ENCODE data around the gene PRMT1. TPM values are rescaled to one million over a fixed set of nuclear protein-coding genes. Genes with fewer than 3 reads are reported as not detected.

Gene PRMT1
- total RNA-seq, 1 donor from 2014 or later: 156 TPM

GRCh38 chr19:49687150-49687549, 10.1 kb downstream of the PRMT1 start:
- intact Hi-C loops (cut with DNase I): no loop called here
- Histone ChIP-seq H3K36me3 (peaks cover 0 to 46% of the 10 kb centered on the region in 2 donors), H3K9me3 (no peaks in the 10 kb centered on the region), H3K4me3 (no peak overlapping the region), H3K27ac (no peak overlapping the region), H3K4me1 (peaks cover 21% of the 10 kb centered on the region), H3K27me3 (no peaks in the 10 kb centered on the region)
- no peak for TF ChIP-seq POLR2AphosphoS5 (IDR thresholded peaks at IDR 0.05; ENCODE audit: insufficient read depth in 1 of 2, low read depth in 1 of 2)
- no peak for DNase-seq (ENCODE audit: extremely low spot score in 2 of 2)

GRCh38 chr19:49687566-49688316, 10.7 kb downstream of the PRMT1 start:
- no peak overlapping the region for H3K27ac ChIP-seq
- peaks cover 21% of the 10 kb centered on the region for H3K4me1 ChIP-seq
- H3K36me3 ChIP-seq: peaks cover 0 to 40% of the 10 kb centered on the region in 2 donors
- H3K9me3 ChIP-seq: no peaks in the 10 kb centered on the region
- intact Hi-C loops (cut with DNase I): no loop called here
- DNase-seq (ENCODE audit: extremely low spot score in 2 of 2): no peak
- H3K27me3 ChIP-seq: no peaks in the 10 kb centered on the region
- TF ChIP-seq CTCF (IDR thresholded peaks at IDR 0.05) (no peak), POLR2AphosphoS5 (IDR thresholded peaks at IDR 0.05; ENCODE audit: insufficient read depth in 1 of 2, low read depth in 1 of 2) (no peak), POLR2A (IDR thresholded peaks at IDR 0.05) (no peak)
- H3K4me3 ChIP-seq: peak overlapping the region in 1 of 2 donors; percentile 49

GRCh38 chr19:49688531-49689132, 11.6 kb downstream of the PRMT1 start:
- Histone ChIP-seq H3K9me3 (no peaks in the 10 kb centered on the region), H3K36me3 (peaks cover 0 to 31% of the 10 kb centered on the region in 2 donors), H3K4me1 (peaks cover 21% of the 10 kb centered on the region), H3K4me3 (peak overlapping the region in 1 of 2 donors; percentile 49), H3K27ac (no peak overlapping the region), H3K27me3 (no peaks in the 10 kb centered on the region)
- no peak for DNase-seq (ENCODE audit: extremely low spot score in 2 of 2)
- TF ChIP-seq POLR2AphosphoS5 (IDR thresholded peaks at IDR 0.05; ENCODE audit: insufficient read depth in 1 of 2, low read depth in 1 of 2) (no peak), POLR2A (IDR thresholded peaks at IDR 0.05) (no peak), CTCF (IDR thresholded peaks at IDR 0.05) (no peak)
- intact Hi-C loops (cut with DNase I): no loop called here

- intact Hi-C loops (cut with DNase I): no loop called here
- no peak for DNase-seq (ENCODE audit: extremely low spot score in 2 of 2)
- peak within 1 kb of the TSS; percentile 79 for H3K27ac ChIP-seq
- peaks cover 0 to 26% of the 10 kb centered on the region in 2 donors for H3K36me3 ChIP-seq
- no peaks in the 10 kb centered on the region for H3K27me3 ChIP-seq
- no peaks in the 10 kb centered on the region for H3K9me3 ChIP-seq
- peaks cover 21% of the 10 kb centered on the region for H3K4me1 ChIP-seq
- TF ChIP-seq CTCF (IDR thresholded peaks at IDR 0.05) (peak in 2 of 3 experiments; percentile 2 to 48), POLR2A (IDR thresholded peaks at IDR 0.05) (no peak)
- peak within 1 kb of the TSS; percentile 49 to 62 for H3K4me3 ChIP-seq
These were observed 12.3 kb downstream of the PRMT1 start, which contains the start of gene ADM5 for GRCh38 chr19:49689133-49690078. ADM5 (plus strand) TSS chr19:49689594; CDS start chr19:49689838, 244 bp downstream.

GRCh38 chr19:49690079-49690655, 13.1 kb downstream of the PRMT1 start:
- intact Hi-C loops (cut with DNase I): no loop called here
- Histone ChIP-seq H3K27me3 (no peaks in the 10 kb centered on the region), H3K27ac (peak overlapping the region; percentile 79), H3K9me3 (no peaks in the 10 kb centered on the region), H3K36me3 (peaks cover 0 to 19% of the 10 kb centered on the region in 2 donors), H3K4me3 (peak overlapping the region; percentile 49 to 62), H3K4me1 (peaks cover 21% of the 10 kb centered on the region)
- no peak for DNase-seq (ENCODE audit: extremely low spot score in 2 of 2)
- TF ChIP-seq CTCF (IDR thresholded peaks at IDR 0.05): peak in 1 of 3 experiments; percentile 4
- no peak for TF ChIP-seq POLR2AphosphoS5 (IDR thresholded peaks at IDR 0.05; ENCODE audit: insufficient read depth in 1 of 2, low read depth in 1 of 2)
